NCI-H2196 (cell line): ENCODE measurements around the gene VSIG4.

Experiments used
- DNase-seq: peaks from one replicate; lab custom pipeline; 2025; ENCODE audit not compliant: unreplicated experiment; lab: John Stamatoyannopoulos, UW

The VSIG4 gene

DNA sequence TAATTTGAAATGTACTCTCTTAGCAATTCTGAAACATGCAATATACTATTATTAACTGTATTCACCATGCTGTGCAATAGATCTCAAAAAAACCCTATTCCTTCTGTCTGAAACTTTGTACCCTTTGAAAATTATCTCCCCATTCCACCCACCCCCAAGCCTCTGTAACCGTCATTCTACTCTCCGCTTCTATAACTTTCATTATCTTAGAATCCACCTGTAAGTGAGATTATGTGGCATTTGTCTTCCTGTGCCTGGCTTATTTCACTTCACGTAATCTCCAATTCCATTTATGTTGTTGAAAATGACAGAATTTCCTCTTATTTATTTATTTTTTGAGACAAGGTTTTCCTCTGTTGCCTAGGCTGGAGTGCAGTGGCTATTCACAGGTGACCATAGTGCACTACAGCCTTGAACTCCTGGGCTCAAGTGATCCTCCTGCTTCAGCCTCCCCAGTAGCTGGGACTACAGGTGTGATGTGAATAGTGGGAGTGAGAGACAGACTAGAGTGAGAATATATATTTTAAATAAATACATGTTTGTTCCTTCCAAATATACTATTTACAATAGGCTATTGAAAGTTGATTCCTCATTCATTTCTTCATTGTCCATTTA is 30.5 kb downstream of the VSIG4 start:
- no peak for DNase-seq

- no peak for DNase-seq
Measured at GRCh38 chrX:66008328-66008970, 31.4 kb downstream of the VSIG4 start.

DNA sequence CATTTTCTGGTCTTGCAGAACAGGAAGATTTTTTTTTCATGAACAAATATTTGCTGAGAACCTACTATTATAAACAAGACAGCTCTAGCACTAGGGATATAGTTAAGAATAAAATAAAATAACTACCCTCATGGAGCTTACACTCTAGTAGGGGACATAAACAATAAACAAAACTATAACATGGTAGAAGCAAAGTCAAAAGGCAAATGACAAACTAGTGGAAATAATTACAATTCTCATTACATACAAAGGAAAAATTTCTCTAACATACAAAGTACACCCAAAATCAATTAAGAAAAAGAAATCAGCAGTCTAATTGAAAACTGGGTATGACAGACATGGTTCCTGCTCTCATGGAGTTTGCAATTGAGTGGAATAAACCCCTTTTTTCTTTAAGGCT is 32.0 kb downstream of the VSIG4 start:
- DNase-seq = no peak

GRCh38 chrX:66005830-66006449 is 33.9 kb downstream of the VSIG4 start:
- no peak for DNase-seq

- no peak for DNase-seq
Measured at GRCh38 chrX:66004928-66005829, 34.7 kb downstream of the VSIG4 start.

- no peak for DNase-seq
Measured at GRCh38 chrX:66002824-66003680, 36.8 kb downstream of the VSIG4 start.

- no peak for DNase-seq
Measured at GRCh38 chrX:66001596-66001995, 38.3 kb downstream of the VSIG4 start.

DNA sequence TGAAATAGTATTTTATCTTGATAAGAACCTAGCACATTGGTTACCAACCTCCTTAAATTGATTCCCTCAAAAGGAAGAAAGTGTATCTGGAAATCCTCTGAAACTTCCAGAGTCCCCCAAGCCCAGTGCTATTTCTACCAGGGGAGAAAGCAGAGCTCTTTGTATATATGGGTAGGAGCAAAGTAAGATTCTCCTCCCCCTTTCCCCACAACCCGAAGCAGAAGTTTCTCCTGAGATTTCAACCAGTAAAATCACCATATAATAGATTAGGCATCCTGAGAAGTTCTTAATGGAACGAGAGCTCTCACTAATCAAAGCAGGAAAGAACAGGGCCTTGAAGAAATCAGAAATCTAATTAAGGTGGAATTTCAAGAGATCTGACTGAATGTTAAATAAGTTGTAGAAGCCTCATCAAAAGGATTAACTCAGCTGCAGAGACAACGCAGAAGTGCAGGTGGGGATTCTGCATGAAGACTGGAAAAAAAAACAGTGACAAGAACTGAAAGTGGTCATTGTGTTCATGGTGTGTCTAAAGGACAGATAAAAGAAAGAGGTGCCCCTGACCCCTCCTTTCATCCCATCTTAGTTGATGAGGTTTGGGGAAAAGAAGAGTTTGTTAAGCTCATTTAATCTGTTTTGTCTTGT is 39.1 kb downstream of the VSIG4 start:
- no peak for DNase-seq

- DNase-seq = no peak
Measured at GRCh38 chrX:66000178-66000577, 39.7 kb downstream of the VSIG4 start.

DNA sequence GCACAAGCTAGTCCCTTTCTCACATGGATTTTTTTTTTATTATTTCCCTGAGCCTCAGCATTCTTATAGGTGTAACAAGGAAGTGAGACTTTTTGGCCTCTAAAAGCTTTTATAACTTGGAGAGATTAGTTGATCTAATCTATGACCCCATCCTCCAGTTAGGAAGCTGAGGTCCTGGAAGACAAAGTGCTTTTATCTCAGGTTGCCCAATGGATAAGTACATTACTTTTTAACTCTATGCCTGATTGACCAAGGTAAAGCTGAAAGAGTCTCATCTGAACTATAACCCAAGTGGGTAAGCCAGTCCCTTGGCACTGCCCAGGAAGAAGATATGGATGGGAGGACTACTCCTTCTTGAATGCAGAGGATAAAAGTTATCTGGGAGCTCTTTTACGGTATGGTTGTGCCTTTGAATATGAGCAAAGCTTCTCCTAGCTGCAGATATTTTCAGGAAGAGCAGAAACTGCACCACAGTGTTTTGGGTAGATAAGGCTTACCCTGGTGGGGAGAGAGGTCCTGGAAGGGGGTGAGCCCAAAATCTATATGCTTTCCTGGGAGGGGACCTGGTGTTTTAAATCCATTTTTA is 40.2 kb downstream of the VSIG4 start:
- DNase-seq = no peak

- no peak for DNase-seq
Measured at GRCh38 chrX:65999029-65999562, 40.8 kb downstream of the VSIG4 start.

- DNase-seq = no peak
Measured at GRCh38 chrX:65997978-65998717, 41.7 kb downstream of the VSIG4 start.

- DNase-seq = no peak
Measured at GRCh38 chrX:65994519-65995506, 45.1 kb downstream of the VSIG4 start.

DNA sequence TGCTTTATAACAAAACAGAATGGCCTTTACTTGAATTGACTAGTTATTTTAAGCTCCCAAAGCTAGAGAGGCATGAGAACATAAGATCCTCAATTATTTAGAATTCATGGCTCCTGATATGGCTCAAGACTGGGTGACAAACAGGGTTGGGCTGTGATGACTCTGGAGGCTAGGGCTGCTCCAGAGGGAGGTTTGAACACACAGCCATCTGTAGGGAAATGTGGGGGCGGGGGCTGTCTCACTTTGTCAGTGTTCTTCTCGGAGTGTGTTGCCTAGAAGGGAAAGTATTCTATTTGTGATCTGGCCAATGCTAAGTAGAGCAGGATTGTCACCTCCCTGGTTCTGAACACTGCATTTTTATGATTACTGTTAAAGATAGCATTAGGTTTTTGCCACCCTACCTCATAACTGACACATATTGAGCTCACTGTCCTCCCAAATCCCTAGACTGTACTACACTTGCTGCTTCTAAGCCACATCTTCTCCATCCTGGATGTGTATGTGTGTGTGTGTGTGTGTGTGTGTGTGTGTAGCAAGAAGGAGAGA is 45.9 kb downstream of the VSIG4 start:
- no peak for DNase-seq

- no peak for DNase-seq
Measured at GRCh38 chrX:65993332-65993731, 46.5 kb downstream of the VSIG4 start.

DNA sequence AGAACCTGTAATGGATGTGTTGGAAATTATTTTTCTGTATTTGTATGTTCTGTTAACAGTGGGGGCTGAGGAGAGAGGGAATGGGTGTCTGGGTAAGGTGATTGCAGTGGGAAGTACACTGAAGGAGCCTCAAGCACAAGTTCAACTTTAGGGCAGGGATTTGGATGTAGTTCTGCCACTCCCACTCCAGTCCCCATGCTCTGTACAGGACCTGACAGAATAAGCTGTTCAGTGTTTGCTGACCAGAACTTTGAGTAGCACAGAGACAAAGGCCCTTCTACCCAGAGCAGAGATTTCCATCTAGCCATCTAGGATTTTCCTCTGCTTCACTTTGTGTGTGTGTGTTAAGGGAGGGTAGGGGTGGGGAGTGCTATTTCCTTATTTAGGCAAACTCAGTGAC is 49.2 kb downstream of the VSIG4 start:
- no peak for DNase-seq

GRCh38 chrX:65987811-65988210 is 52.1 kb downstream of the VSIG4 start:
- DNase-seq = no peak
